Measurements from ENCODE around the gene TSFM. TPM values are rescaled to one million over a fixed set of nuclear protein-coding genes. Genes with fewer than 3 reads are reported as not detected.

TSFM gene
- total RNA-seq, 1 experiment from 2014 or later = 48.7 TPM

DNA sequence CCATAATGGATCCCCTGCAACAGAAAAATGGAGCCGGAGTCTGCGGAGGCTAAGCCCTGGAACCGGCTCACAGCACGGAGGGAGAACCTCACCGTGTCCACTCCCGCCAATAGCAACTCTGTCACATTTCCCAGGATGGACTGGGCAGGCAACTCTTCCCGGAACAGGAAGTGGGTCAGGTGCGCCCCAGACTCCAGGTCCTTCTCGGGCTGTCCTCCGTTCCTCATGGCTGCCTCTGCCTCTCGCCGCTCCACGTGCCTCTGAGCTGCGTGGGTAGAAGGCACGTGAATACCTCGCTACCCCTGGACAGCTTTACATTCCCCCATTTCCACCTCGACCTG is 18.0 kb upstream of the TSFM start (continued):
- no peak for TF ChIP-seq OVOL2 (CRISPR knock-in tag; IDR thresholded peaks at IDR 0.05; ENCODE audit: borderline replicate concordance)
- TF ChIP-seq ZNF232 (CRISPR knock-in tag; IDR thresholded peaks at IDR 0.05) = no peak
- TF ChIP-seq, protein P1, sequence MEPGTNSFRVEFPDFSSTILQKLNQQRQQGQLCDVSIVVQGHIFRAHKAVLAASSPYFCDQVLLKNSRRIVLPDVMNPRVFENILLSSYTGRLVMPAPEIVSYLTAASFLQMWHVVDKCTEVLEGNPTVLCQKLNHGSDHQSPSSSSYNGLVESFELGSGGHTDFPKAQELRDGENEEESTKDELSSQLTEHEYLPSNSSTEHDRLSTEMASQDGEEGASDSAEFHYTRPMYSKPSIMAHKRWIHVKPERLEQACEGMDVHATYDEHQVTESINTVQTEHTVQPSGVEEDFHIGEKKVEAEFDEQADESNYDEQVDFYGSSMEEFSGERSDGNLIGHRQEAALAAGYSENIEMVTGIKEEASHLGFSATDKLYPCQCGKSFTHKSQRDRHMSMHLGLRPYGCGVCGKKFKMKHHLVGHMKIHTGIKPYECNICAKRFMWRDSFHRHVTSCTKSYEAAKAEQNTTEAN (CRISPR knock-in tag; IDR thresholded peaks at IDR 0.05) = peak; percentile 31; the same call in 1 of the 2 replicates
- TF ChIP-seq, protein P2, sequence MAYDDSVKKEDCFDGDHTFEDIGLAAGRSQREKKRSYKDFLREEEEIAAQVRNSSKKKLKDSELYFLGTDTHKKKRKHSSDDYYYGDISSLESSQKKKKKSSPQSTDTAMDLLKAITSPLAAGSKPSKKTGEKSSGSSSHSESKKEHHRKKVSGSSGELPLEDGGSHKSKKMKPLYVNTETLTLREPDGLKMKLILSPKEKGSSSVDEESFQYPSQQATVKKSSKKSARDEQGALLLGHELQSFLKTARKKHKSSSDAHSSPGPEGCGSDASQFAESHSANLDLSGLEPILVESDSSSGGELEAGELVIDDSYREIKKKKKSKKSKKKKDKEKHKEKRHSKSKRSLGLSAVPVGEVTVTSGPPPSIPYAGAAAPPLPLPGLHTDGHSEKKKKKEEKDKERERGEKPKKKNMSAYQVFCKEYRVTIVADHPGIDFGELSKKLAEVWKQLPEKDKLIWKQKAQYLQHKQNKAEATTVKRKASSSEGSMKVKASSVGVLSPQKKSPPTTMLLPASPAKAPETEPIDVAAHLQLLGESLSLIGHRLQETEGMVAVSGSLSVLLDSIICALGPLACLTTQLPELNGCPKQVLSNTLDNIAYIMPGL (CRISPR knock-in tag; IDR thresholded peaks at IDR 0.05) = no peak

DNA sequence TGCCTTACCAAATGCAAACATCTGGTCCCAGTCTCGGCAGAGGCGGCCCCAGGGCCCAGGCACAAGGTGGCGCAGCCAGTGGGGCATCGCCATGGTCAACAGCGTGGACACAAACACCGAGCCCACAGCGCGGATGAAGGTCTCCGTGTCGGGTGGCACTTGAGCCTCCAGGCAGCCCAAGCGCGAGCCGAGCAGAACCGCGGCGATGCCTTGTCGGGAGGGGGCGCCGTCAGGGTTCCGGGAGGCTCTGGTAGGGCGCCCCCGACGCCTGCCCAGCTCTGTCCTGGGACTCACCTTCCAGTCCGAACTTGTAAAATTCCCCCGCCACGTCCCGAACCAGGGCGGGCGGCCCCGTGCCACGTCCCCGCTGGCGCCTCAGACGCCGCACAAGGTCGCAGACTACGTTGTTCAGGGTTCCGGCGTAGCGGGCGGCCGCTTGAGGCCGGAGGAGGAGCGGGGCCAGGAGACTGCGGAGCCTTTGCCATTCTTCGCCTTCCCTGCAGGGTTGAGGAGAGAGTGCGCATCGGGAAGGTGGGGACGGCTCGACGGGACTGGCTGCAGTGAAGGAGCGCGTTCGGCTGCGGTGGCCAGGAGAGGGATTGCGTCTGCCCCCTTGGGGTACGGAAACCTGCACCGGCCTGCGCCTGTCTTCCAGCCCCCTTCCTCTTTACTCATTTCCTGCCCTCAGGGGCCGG is 17.4 kb upstream of the TSFM start:
- CTCF ChIA-PET = interaction anchor here (1.2 to 5.3 kb wide), 6 partner anchors 9 to 132 kb away, joined by 4 to 80 read pairs (median 6); partner anchors contain the start of genes B4GALNT1 and TSFM
- POLR2A ChIA-PET = interaction anchor here (1.2 to 1.3 kb wide), 2 partner anchors 8 to 80 kb away, joined by 6 to 7 read pairs; no protein-coding TSS in a partner anchor
- TF ChIP-seq ZNF219 (CRISPR knock-in tag; IDR thresholded peaks at IDR 0.05; ENCODE audit: borderline replicate concordance) (no peak), ZNF423 (CRISPR knock-in tag; IDR thresholded peaks at IDR 0.05) (no peak), RORB (CRISPR knock-in tag; IDR thresholded peaks at IDR 0.05) (no peak), EMX1 (CRISPR knock-in tag; IDR thresholded peaks at IDR 0.05) (no peak), MYBL2 (CRISPR knock-in tag; IDR thresholded peaks at IDR 0.05) (0 out of 2 replicates have a peak, but pooled peaks have one; percentile 52), ETV6 (CRISPR knock-in tag; IDR thresholded peaks at IDR 0.05) (no peak; the same call in 1 of the 2 replicates), ZBTB21 (CRISPR knock-in tag; IDR thresholded peaks at IDR 0.05; ENCODE audit: borderline replicate concordance) (no peak), ESRRA (CRISPR knock-in tag; IDR thresholded peaks at IDR 0.05; ENCODE audit: borderline replicate concordance) (no peak), SMAD4 (CRISPR knock-in tag; IDR thresholded peaks at IDR 0.05) (0 out of 2 replicates have a peak, but pooled peaks have one; percentile 4), SP1 (CRISPR knock-in tag; conservative IDR thresholded peaks at IDR 0.05) (no peak; the same call in 1 of the 2 replicates), FOXJ3 (CRISPR knock-in tag; IDR thresholded peaks at IDR 0.05; ENCODE audit: borderline replicate concordance) (no peak), SMAD3 (CRISPR knock-in tag; IDR thresholded peaks at IDR 0.05; ENCODE audit: borderline replicate concordance) (0 out of 2 replicates have a peak, but pooled peaks have one; percentile 46), ZNF232 (CRISPR knock-in tag; IDR thresholded peaks at IDR 0.05) (no peak), TCF7 (CRISPR knock-in tag; IDR thresholded peaks at IDR 0.05; ENCODE audit: low read depth) (0 out of 2 replicates have a peak, but pooled peaks have one; percentile 60)
- TF ChIP-seq, protein P3, sequence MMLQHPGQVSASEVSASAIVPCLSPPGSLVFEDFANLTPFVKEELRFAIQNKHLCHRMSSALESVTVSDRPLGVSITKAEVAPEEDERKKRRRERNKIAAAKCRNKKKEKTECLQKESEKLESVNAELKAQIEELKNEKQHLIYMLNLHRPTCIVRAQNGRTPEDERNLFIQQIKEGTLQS (CRISPR knock-in tag; conservative IDR thresholded peaks at IDR 0.05) = no peak
- TF ChIP-seq, protein P4, sequence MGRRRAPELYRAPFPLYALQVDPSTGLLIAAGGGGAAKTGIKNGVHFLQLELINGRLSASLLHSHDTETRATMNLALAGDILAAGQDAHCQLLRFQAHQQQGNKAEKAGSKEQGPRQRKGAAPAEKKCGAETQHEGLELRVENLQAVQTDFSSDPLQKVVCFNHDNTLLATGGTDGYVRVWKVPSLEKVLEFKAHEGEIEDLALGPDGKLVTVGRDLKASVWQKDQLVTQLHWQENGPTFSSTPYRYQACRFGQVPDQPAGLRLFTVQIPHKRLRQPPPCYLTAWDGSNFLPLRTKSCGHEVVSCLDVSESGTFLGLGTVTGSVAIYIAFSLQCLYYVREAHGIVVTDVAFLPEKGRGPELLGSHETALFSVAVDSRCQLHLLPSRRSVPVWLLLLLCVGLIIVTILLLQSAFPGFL (CRISPR knock-in tag; IDR thresholded peaks at IDR 0.05; ENCODE audit: borderline replicate concordance) = no peak
- TF ChIP-seq, protein P5, sequence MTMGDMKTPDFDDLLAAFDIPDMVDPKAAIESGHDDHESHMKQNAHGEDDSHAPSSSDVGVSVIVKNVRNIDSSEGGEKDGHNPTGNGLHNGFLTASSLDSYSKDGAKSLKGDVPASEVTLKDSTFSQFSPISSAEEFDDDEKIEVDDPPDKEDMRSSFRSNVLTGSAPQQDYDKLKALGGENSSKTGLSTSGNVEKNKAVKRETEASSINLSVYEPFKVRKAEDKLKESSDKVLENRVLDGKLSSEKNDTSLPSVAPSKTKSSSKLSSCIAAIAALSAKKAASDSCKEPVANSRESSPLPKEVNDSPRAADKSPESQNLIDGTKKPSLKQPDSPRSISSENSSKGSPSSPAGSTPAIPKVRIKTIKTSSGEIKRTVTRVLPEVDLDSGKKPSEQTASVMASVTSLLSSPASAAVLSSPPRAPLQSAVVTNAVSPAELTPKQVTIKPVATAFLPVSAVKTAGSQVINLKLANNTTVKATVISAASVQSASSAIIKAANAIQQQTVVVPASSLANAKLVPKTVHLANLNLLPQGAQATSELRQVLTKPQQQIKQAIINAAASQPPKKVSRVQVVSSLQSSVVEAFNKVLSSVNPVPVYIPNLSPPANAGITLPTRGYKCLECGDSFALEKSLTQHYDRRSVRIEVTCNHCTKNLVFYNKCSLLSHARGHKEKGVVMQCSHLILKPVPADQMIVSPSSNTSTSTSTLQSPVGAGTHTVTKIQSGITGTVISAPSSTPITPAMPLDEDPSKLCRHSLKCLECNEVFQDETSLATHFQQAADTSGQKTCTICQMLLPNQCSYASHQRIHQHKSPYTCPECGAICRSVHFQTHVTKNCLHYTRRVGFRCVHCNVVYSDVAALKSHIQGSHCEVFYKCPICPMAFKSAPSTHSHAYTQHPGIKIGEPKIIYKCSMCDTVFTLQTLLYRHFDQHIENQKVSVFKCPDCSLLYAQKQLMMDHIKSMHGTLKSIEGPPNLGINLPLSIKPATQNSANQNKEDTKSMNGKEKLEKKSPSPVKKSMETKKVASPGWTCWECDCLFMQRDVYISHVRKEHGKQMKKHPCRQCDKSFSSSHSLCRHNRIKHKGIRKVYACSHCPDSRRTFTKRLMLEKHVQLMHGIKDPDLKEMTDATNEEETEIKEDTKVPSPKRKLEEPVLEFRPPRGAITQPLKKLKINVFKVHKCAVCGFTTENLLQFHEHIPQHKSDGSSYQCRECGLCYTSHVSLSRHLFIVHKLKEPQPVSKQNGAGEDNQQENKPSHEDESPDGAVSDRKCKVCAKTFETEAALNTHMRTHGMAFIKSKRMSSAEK (CRISPR knock-in tag; IDR thresholded peaks at IDR 0.05; ENCODE audit: borderline replicate concordance) = no peak
- TF ChIP-seq, protein P6, sequence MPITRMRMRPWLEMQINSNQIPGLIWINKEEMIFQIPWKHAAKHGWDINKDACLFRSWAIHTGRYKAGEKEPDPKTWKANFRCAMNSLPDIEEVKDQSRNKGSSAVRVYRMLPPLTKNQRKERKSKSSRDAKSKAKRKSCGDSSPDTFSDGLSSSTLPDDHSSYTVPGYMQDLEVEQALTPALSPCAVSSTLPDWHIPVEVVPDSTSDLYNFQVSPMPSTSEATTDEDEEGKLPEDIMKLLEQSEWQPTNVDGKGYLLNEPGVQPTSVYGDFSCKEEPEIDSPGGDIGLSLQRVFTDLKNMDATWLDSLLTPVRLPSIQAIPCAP (CRISPR knock-in tag; IDR thresholded peaks at IDR 0.05) = no peak
- TF ChIP-seq, protein P7, sequence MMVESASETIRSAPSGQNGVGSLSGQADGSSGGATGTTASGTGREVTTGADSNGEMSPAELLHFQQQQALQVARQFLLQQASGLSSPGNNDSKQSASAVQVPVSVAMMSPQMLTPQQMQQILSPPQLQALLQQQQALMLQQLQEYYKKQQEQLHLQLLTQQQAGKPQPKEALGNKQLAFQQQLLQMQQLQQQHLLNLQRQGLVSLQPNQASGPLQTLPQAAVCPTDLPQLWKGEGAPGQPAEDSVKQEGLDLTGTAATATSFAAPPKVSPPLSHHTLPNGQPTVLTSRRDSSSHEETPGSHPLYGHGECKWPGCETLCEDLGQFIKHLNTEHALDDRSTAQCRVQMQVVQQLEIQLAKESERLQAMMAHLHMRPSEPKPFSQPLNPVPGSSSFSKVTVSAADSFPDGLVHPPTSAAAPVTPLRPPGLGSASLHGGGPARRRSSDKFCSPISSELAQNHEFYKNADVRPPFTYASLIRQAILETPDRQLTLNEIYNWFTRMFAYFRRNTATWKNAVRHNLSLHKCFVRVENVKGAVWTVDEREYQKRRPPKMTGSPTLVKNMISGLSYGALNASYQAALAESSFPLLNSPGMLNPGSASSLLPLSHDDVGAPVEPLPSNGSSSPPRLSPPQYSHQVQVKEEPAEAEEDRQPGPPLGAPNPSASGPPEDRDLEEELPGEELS (CRISPR knock-in tag; IDR thresholded peaks at IDR 0.05) = no peak
- TF ChIP-seq, protein P8, sequence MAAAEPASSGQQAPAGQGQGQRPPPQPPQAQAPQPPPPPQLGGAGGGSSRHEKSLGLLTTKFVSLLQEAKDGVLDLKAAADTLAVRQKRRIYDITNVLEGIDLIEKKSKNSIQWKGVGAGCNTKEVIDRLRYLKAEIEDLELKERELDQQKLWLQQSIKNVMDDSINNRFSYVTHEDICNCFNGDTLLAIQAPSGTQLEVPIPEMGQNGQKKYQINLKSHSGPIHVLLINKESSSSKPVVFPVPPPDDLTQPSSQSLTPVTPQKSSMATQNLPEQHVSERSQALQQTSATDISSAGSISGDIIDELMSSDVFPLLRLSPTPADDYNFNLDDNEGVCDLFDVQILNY (CRISPR knock-in tag; IDR thresholded peaks at IDR 0.05) = no peak

More for the DNA sequence above, 17.4 kb upstream of the TSFM start:
- Mint-ChIP-seq H3K4me3 (peak overlapping the region; percentile 74), H3K27ac (no peak overlapping the region), H3K9me3 (no peaks in the 10 kb centered on the region), H3K4me1 (peaks cover 33% of the 10 kb centered on the region), H3K27me3 (ENCODE audit: low read depth) (peaks cover 82% of the 10 kb centered on the region), H3K36me3 (peaks cover 18% of the 10 kb centered on the region)
- ATAC-seq (peak; percentile 69), DNase-seq (ENCODE audit: low spot score) (peak; percentile 71)
